HepG2 (cell line): ENCODE results near the gene KIF25. TPM values are rescaled to one million over a fixed set of nuclear protein-coding genes. Genes with fewer than 3 reads are reported as not detected.

ENCODE experiments used
- ATAC-seq: fragments of 200-7000 bp; cut with Tn5 transposase; 3 replicates; pipeline ENCODE4 v1.9.1; 2020; ENCODE audit warnings: mild to moderate bottlenecking, moderate library complexity
- BruUV-seq: library from RNA; stranded (reverse); fragments of 400-500 nt; replicated peaks from 2 replicates; lab custom pipeline; 2021; lab: Mats Ljungman, UMichigan
- CTCF ChIA-PET: fragments of 300-600 bp; formaldehyde crosslinking; extraction: SDS; loops from one replicate; lab custom pipeline; 2021; ENCODE audit warnings: low total read pairs, inconsistent platforms, low intra/inter-chr PET ratio; lab: Yijun Ruan, JAX
- POLR2A ChIA-PET: fragments of 350-600 bp; sonication (Branson Sonifier 250); formaldehyde crosslinking; loops from one replicate; lab custom pipeline; 2020; ENCODE audit warnings: antibody characterized with exemption, inconsistent platforms; lab: Yijun Ruan, JAX
- DNase-seq: peaks from one replicate; pipeline ENCODE4 v3.0.0-alpha.2; 2015; ENCODE audit warnings: low spot score
- FAIRE-seq: peaks from 3 replicates; lab custom pipeline; 2011; peaks lifted over from hg19 to GRCh38; lab: Jason Lieb, UNC
- H2AFZ ChIP-seq: one replicate; pipeline ENCODE4 v1.6.1; 2011; ENCODE audit warnings: low read length, inconsistent platforms
- H3K27ac ChIP-seq: fragments of 300-600 bp; 3 replicates; pipeline ENCODE4 v1.8.0; 2011; ENCODE audit warnings: mixed run types, mild to moderate bottlenecking, mixed read lengths, low read length, inconsistent platforms; ENCODE audit not compliant: insufficient read depth; ENCODE audit errors: extremely low read length
- H3K27me3 ChIP-seq, 2 experiments: fragments of 200-600 bp in 1 of 2; 2 replicates in 1 of 2; 3 replicates in 1 of 2; pipeline versions ENCODE4 v1.6.0 to v1.8.0; 2011; ENCODE audit warnings: low read length in 2 of 2, mild to moderate bottlenecking in 2 of 2, moderate library complexity in 2 of 2, inconsistent platforms in 1 of 2; ENCODE audit not compliant: insufficient read depth in 2 of 2, control insufficient read depth in 1 of 2
- H3K36me3 ChIP-seq, 2 experiments: fragments of 200-600 bp in 1 of 2; replicated peaks in 1 of 2; 2 replicates in 1 of 2; 3 replicates in 1 of 2; pipeline versions ENCODE4 v1.5.1 to v1.8.0; 2011; ENCODE audit warnings: low read length in 2 of 2, inconsistent platforms in 1 of 2; ENCODE audit not compliant: insufficient read depth in 2 of 2, control insufficient read depth in 1 of 2
- H3K4me1 ChIP-seq: 2 replicates; pipeline ENCODE4 v1.5.1; 2012; ENCODE audit warnings: low read length, inconsistent platforms; ENCODE audit not compliant: insufficient read depth
- H3K4me2 ChIP-seq: 2 replicates; pipeline ENCODE4 v1.6.0; 2011; ENCODE audit warnings: low read depth, low read length, inconsistent platforms
- H3K4me3 ChIP-seq, 3 experiments: fragments of 200-600 bp in 1 of 3; sonication (generic), shearing (Covaris generic) in 1 of 3; replicated peaks in 1 of 3; 2 replicates each; pipeline ENCODE4 v1.5.1; 2011 to 2016; ENCODE audit warnings: low read length in 3 of 3, inconsistent platforms in 2 of 3, low read depth in 2 of 3, mild to moderate bottlenecking in 2 of 3, control low read depth in 1 of 3, mixed read lengths in 1 of 3; ENCODE audit not compliant: insufficient read depth in 1 of 3
- H3K79me2 ChIP-seq: one replicate; pipeline ENCODE4 v1.6.1; 2011; ENCODE audit warnings: low read length, inconsistent platforms; ENCODE audit not compliant: insufficient read depth
- H3K9ac ChIP-seq: 2 replicates; pipeline ENCODE4 v1.6.0; 2011; ENCODE audit warnings: mild to moderate bottlenecking, low read depth, low read length, inconsistent platforms; ENCODE audit not compliant: insufficient read depth
- H3K9me3 ChIP-seq: 2 replicates; pipeline ENCODE4 v1.5.1; 2012; ENCODE audit warnings: mild to moderate bottlenecking, low read length
- H4K20me1 ChIP-seq: 2 replicates; pipeline ENCODE4 v1.6.0; 2011; ENCODE audit warnings: inconsistent platforms, mild to moderate bottlenecking, low read length, moderate library complexity; ENCODE audit not compliant: insufficient read depth
- CBX2 ChIP-seq, 2 experiments: fragments of 200-600 bp in 1 of 2; sonication (generic); formaldehyde crosslinking in 1 of 2; IDR thresholded peaks; 2 replicates each; pipeline versions ENCODE4 v1.7.0 to v1.8.1; 2018 to 2022; ENCODE audit warnings: low read depth in 2 of 2, low read length in 1 of 2, mild to moderate bottlenecking in 1 of 2, missing genetic modification reagents in 1 of 2
- CENPT ChIP-seq: sonication (generic); formaldehyde crosslinking; IDR thresholded peaks from 2 replicates; pipeline ENCODE4 v1.8.0; 2022; ENCODE audit warnings: low read depth, mild to moderate bottlenecking, moderate library complexity, missing genetic modification reagents
- DMTF1 ChIP-seq: sonication (generic); formaldehyde crosslinking; IDR thresholded peaks from 2 replicates; pipeline ENCODE4 v1.4.0; 2020; ENCODE audit warnings: mild to moderate bottlenecking, missing genetic modification reagents
- MEF2D ChIP-seq: sonication (generic); formaldehyde crosslinking; IDR thresholded peaks from 2 replicates; pipeline ENCODE4 v1.5.1; 2020; ENCODE audit warnings: mild to moderate bottlenecking, missing genetic modification reagents
- SRSF9 ChIP-seq: fragments of 200-400 bp; formaldehyde crosslinking; IDR thresholded peaks from 2 replicates; pipeline ENCODE4 v1.6.1; 2018; ENCODE audit warnings: borderline replicate concordance, mild to moderate bottlenecking, low read depth, low read length; ENCODE audit not compliant: insufficient read depth, poor library complexity, severe bottlenecking
- ZBTB42 ChIP-seq: sonication (generic); formaldehyde crosslinking; IDR thresholded peaks from 2 replicates; pipeline ENCODE4 v1.5.0; 2020; ENCODE audit warnings: mild to moderate bottlenecking, missing genetic modification reagents
- ZFP90 ChIP-seq: sonication (generic); formaldehyde crosslinking; IDR thresholded peaks from 2 replicates; pipeline ENCODE4 v1.8.0; 2022; ENCODE audit warnings: missing genetic modification reagents, mild to moderate bottlenecking, inconsistent platforms, borderline replicate concordance
- ZNF136 ChIP-seq: sonication (generic); formaldehyde crosslinking; IDR thresholded peaks from 2 replicates; pipeline ENCODE4 v1.8.1; 2022; ENCODE audit warnings: low read depth, mild to moderate bottlenecking, moderate library complexity, missing genetic modification reagents
- ZNF281 ChIP-seq: sonication (generic); formaldehyde crosslinking; IDR thresholded peaks from 2 replicates; pipeline ENCODE4 v1.4.0; 2020; ENCODE audit warnings: missing genetic modification reagents, borderline replicate concordance
- WGBS: methylation state at CpG from one replicate; pipeline ENCODE4 v1.1.6; 2017; ENCODE audit warnings: low lambda C conversion rate; 5-methylcytosine and 5-hydroxymethylcytosine counted together
- in situ Hi-C: cut with HindIII; loops from 2 replicates; pipeline ENCODE4 v1.10.0; 2017; ENCODE audit warnings: low pct_unique_long_range_greater_than_20kb; ENCODE audit not compliant: extremely low pct_ligation_motif_present
- intact Hi-C: fragments of 100-400 bp; cut with micrococcal nuclease; formaldehyde crosslinking; loops from one replicate; pipeline ENCODE4 v1.10.0; 2022; ENCODE audit not compliant: unreplicated experiment
- polyA plus RNA-seq, 8 experiments: library from polyadenylated mRNA; depleted of rRNA in 3 of 8; stranded (reverse) in 7 of 8; unstranded in 1 of 8; fragments of >200 nt; fragmentation: Illumina TruSeq in 4 of 8; extraction: Trizol in 4 of 8; gene quantifications; 2 replicates each; pipeline versions ENCODE4 v1.2.1 to v1.2.3, GENCODE V29; 2011 to 2016; ENCODE audit warnings: low read depth in 4 of 8, missing spikeins in 1 of 8, mixed read lengths in 1 of 8; ENCODE audit not compliant: insufficient read depth in 1 of 8
- total RNA-seq, 5 experiments: library from RNA; depleted of rRNA; stranded (reverse); fragments of >200 nt; fragmentation: Illumina TruSeq; extraction: Trizol; gene quantifications; 2 replicates each; pipeline ENCODE4 v1.2.3, GENCODE V29; 2016; ENCODE audit warnings: low read depth in 1 of 5

Gene KIF25
- total and polyA plus RNA-seq, 2 of the 13 experiments (the other 11 are each of a cell fraction or from before 2014, with no cell fraction given), result not detected

- CTCF ChIA-PET, result interaction anchor here (0.9 to 1.1 kb wide), 2 partner anchors 73 to 312 kb away, joined by 3 to 4 read pairs; no protein-coding TSS in a partner anchor
- no peaks in the 10 kb centered on the region for H3K79me2 ChIP-seq
- no peak for FAIRE-seq
- peaks cover 12 to 73% of the 10 kb centered on the region in 2 experiments for H3K27me3 ChIP-seq
- no peak overlapping the region for H3K27ac ChIP-seq
- H4K20me1 ChIP-seq, result no peaks in the 10 kb centered on the region
- H3K9me3 ChIP-seq, result no peaks in the 10 kb centered on the region
- 0 out of 2 replicates have a peak overlapping the region, but pooled peaks have one; percentile 59 for H3K4me2 ChIP-seq
- 51% methylated on average over 15 of the region's 28 CpGs for WGBS
- H3K4me3 ChIP-seq, result no peak overlapping the region
- TF ChIP-seq ZFP90, result no peak
- TF ChIP-seq SRSF9, result no peak
- 0 out of 2 replicates have a peak, but pooled peaks have one; percentile 10 for TF ChIP-seq CENPT (CRISPR knock-in tag)
- no peaks in the 10 kb centered on the region for H3K36me3 ChIP-seq
- no peak for ATAC-seq
- no TSS peak for BruUV-seq
- no peak overlapping the region for H3K9ac ChIP-seq
- in situ Hi-C loops (no loop called here), intact Hi-C loops (no loop called here)
- POLR2A ChIA-PET, result no interaction called here
- DNase-seq, result no peak
- 0 out of 2 replicates have a peak, but pooled peaks cover 7% of the 10 kb centered on the region for H3K4me1 ChIP-seq
- no peak overlapping the region for H2AFZ ChIP-seq
Observed at GRCh38 chr6:168044521-168045130, 47.2 kb downstream of the KIF25 start.

DNA sequence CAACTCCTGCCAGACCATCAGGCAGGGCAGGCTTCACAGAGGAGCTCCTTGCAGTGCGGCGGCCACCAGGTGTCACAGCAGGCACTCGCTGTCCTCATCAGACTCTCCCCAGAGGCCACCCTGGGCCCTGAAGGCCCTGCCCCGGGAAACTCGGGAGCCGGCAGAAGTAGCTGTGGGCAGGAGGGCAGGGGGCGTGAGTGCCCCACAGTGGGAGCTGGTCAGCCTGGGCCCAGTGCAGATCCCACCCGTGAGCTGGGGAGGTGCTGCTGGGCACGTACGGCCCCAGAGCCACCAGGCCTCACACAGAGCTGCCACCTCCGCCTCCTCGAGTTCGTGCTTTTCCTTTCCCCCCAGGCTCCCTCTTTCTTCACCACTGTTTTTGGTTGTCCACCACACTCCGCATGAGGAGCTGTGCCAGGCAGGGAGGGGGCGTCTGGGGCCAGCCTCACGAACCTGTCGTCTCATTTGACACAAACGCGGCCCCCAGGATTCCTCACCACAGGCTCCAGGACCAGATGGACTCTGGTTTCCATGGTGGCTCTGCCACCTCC lies 47.7 kb downstream of the KIF25 start:
- ATAC-seq (peak; percentile 98), FAIRE-seq (peak; percentile 74), DNase-seq (peak; percentile 34)
- Histone ChIP-seq H3K4me2 (peak overlapping the region; percentile 59), H3K4me3 (peak overlapping the region in 1 of 3 experiments; percentile 68; a peak in 2 of 6 replicates), H3K27me3 (peaks cover 12 to 71% of the 10 kb centered on the region in 2 experiments), H4K20me1 (no peaks in the 10 kb centered on the region), H3K36me3 (no peaks in the 10 kb centered on the region), H3K79me2 (no peaks in the 10 kb centered on the region), H3K27ac (no peak overlapping the region), H3K4me1 (0 out of 2 replicates have a peak, but pooled peaks cover 7% of the 10 kb centered on the region), H2AFZ (no peak overlapping the region), H3K9me3 (no peaks in the 10 kb centered on the region), H3K9ac (peak overlapping the region; percentile 40)
- ChIA-PET CTCF (interaction anchor here (0.9 to 1.1 kb wide), 2 partner anchors 72 to 311 kb away, joined by 3 to 4 read pairs; no protein-coding TSS in a partner anchor), POLR2A (no interaction called here)
- intact Hi-C loops, result no loop called here
- WGBS, result 33% methylated on average over 16 of the region's 19 CpGs
- BruUV-seq, result no TSS peak
- in situ Hi-C loops, result no loop called here
- no peak for TF ChIP-seq ZNF281
- TF ChIP-seq ZBTB42 (CRISPR knock-in tag), result no peak
- TF ChIP-seq DMTF1 (CRISPR knock-in tag), result no peak
- no peak for TF ChIP-seq MEF2D (CRISPR knock-in tag)
- no peak for TF ChIP-seq CBX2 (IDR thresholded peaks at IDR 0.05; ENCODE audit: low read depth, low read length)
- TF ChIP-seq CBX2 (CRISPR knock-in tag; IDR thresholded peaks at IDR 0.05; ENCODE audit: low read depth), result no peak
- TF ChIP-seq ZNF136 (CRISPR knock-in tag), result 0 out of 2 replicates have a peak, but pooled peaks have one; percentile 27
